GM12874 (cell line): ENCODE data around the gene NRP1.

Experiments
- CTCF ChIP-seq: IDR thresholded peaks from 2 replicates; pipeline ENCODE4 v1.5.1; 2011; ENCODE audit warnings: low read depth, mild to moderate bottlenecking, control low read depth, low read length, moderate library complexity; ENCODE audit not compliant: insufficient read depth

The NRP1 gene

GRCh38 chr10:33373263-33373662 lies 38.8 kb upstream of the NRP1 start:
- no peak for TF ChIP-seq CTCF

GRCh38 chr10:33371234-33371633 lies 36.8 kb upstream of the NRP1 start:
- TF ChIP-seq CTCF, result no peak

- no peak for TF ChIP-seq CTCF
Observed at GRCh38 chr10:33370434-33370930, 36.0 kb upstream of the NRP1 start.

GRCh38 chr10:33368086-33368485 lies 33.6 kb upstream of the NRP1 start:
- no peak for TF ChIP-seq CTCF

GRCh38 chr10:33365871-33366411 lies 31.5 kb upstream of the NRP1 start:
- TF ChIP-seq CTCF, result no peak

GRCh38 chr10:33365301-33365700 lies 30.8 kb upstream of the NRP1 start:
- TF ChIP-seq CTCF, result no peak

- no peak for TF ChIP-seq CTCF
Observed at GRCh38 chr10:33363106-33363505, 28.6 kb upstream of the NRP1 start.
